Mesenteric fat pad (tissue), 1 donor: ENCODE measurements around the gene TRAF1. TPM values are rescaled to one million over a fixed set of nuclear protein-coding genes. Genes with fewer than 3 reads are reported as not detected.

Source experiments
- DNase-seq: peaks from one replicate; pipeline ENCODE4 v3.0.0-alpha.2; 2020; ENCODE audit warnings: low spot score
- total RNA-seq: library from RNA; stranded (reverse); fragmentation: NEBNext Ultra II Directional; extraction: Animal tissue kit (Norgen Biotek cat#: 25700); gene quantifications from one replicate; pipeline ENCODE4 v1.2.1, GENCODE V29; 2021
- donor health status: DM: yes; HTN: yes; CAD: no.

The TRAF1 gene
- total RNA-seq, 1 donor from 2014 or later = 1.6 TPM

- no peak for DNase-seq
These were observed 73.4 kb downstream of the TRAF1 start for GRCh38 chr9:120853198-120853597.

Other genes starting within 250 kb of the TRAF1 start
- gene MEGF9, start 212.3 kb downstream of the TRAF1 start, total RNA-seq = 24.5 TPM
- 66.9 TPM for gene FBXW2, start 133.4 kb downstream of the TRAF1 start, total RNA-seq
- 54.6 TPM for gene PSMD5, start 83.9 kb downstream of the TRAF1 start, total RNA-seq
- gene PHF19, start 49.6 kb downstream of the TRAF1 start, total RNA-seq = 13.7 TPM
- 2.1 TPM for gene C5, start 123.5 kb upstream of the TRAF1 start, total RNA-seq
- 12.7 TPM for gene CNTRL, start 148.2 kb upstream of the TRAF1 start, total RNA-seq